ENCODE results near the gene PRKCZ.

PRKCZ gene

DNA sequence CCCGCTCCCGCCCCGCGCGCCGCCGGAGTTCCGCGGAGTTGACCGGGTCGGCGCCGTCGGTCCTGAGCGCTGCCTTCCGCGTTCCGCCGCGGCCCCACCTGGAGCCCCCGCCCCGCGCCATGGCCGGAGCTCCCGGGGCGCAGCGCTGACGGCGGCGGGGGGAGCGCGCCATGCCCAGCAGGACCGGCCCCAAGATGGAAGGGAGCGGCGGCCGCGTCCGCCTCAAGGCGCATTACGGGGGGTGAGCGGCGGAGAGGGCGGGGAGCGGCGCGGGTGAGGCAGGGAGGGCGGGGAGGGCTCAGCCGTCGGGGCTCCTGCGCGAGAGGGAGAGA, 216 bp downstream of the PRKCZ start:
- peaks cover 47% of the 10 kb centered on the region for H3K27me3 ChIP-seq (ENCODE audit: insufficient read depth, poor library complexity, severe bottlenecking)
- H3K4me3 ChIP-seq (replicated peaks; ENCODE audit: insufficient read depth, low read length): no peak overlapping the region
- no peak for DNase-seq (ENCODE audit: low read depth in 1 of 2, low spot score in 1 of 2)
- TF ChIP-seq GABPA (IDR thresholded peaks at IDR 0.05; ENCODE audit: low read depth) (no peak), POLR2AphosphoS5 (IDR thresholded peaks at IDR 0.05; ENCODE audit: low read depth) (no peak), SPI1 (IDR thresholded peaks at IDR 0.05; ENCODE audit: borderline replicate concordance, low read depth) (no peak)
- TF ChIP-seq, protein P1, sequence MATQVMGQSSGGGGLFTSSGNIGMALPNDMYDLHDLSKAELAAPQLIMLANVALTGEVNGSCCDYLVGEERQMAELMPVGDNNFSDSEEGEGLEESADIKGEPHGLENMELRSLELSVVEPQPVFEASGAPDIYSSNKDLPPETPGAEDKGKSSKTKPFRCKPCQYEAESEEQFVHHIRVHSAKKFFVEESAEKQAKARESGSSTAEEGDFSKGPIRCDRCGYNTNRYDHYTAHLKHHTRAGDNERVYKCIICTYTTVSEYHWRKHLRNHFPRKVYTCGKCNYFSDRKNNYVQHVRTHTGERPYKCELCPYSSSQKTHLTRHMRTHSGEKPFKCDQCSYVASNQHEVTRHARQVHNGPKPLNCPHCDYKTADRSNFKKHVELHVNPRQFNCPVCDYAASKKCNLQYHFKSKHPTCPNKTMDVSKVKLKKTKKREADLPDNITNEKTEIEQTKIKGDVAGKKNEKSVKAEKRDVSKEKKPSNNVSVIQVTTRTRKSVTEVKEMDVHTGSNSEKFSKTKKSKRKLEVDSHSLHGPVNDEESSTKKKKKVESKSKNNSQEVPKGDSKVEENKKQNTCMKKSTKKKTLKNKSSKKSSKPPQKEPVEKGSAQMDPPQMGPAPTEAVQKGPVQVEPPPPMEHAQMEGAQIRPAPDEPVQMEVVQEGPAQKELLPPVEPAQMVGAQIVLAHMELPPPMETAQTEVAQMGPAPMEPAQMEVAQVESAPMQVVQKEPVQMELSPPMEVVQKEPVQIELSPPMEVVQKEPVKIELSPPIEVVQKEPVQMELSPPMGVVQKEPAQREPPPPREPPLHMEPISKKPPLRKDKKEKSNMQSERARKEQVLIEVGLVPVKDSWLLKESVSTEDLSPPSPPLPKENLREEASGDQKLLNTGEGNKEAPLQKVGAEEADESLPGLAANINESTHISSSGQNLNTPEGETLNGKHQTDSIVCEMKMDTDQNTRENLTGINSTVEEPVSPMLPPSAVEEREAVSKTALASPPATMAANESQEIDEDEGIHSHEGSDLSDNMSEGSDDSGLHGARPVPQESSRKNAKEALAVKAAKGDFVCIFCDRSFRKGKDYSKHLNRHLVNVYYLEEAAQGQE (IDR thresholded peaks at IDR 0.05; ENCODE audit: insufficient replicate concordance, low read depth): no peak
- TF ChIP-seq, protein P2, sequence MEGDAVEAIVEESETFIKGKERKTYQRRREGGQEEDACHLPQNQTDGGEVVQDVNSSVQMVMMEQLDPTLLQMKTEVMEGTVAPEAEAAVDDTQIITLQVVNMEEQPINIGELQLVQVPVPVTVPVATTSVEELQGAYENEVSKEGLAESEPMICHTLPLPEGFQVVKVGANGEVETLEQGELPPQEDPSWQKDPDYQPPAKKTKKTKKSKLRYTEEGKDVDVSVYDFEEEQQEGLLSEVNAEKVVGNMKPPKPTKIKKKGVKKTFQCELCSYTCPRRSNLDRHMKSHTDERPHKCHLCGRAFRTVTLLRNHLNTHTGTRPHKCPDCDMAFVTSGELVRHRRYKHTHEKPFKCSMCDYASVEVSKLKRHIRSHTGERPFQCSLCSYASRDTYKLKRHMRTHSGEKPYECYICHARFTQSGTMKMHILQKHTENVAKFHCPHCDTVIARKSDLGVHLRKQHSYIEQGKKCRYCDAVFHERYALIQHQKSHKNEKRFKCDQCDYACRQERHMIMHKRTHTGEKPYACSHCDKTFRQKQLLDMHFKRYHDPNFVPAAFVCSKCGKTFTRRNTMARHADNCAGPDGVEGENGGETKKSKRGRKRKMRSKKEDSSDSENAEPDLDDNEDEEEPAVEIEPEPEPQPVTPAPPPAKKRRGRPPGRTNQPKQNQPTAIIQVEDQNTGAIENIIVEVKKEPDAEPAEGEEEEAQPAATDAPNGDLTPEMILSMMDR (IDR thresholded peaks at IDR 0.05; ENCODE audit: insufficient read depth, low read length): no peak
- H3K27ac ChIP-seq (replicated peaks): no peak overlapping the region

DNA sequence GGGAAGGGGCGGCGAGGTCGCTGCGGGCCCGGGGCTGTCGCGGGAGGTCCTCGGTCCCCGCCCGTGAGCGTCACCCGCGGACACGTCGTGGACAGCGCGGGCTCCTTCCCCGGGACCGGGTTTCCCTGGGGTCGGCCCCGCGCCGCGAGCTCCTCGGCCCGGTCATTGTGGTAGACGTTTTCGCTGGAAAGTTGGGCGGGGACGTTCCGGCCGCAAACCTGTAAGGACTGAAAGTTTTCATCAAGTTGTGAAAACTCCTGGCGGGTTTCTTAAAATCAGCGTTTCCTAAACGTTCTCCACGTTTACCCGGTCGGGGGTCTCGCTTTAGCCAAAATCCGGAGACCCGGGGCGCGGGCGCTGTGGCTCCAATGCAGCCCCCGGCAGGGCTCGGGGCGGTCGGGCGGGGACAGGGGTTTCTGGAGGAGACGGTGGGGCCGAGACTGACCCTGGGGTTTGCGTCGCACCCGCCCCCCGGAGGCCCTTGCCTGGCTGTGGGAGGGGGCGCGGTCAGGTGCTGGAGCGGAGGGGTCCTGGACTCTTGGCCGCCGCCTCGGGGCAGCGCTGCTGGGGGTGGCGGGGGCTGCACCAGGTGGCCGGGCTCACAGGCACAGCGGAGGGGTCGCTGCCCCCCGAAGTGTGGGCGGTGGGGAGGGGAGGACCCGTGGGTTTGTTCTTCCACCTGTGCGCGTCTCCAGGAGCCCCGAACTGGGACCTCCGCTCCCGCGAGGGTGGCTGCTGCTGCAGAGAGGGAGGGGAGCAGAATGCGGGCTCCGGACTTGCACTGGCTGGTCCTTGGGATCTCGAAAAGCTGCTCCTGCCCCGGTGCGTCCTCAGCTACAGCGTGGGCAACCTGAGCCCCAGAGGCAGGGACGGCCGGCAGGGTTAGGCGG, 827 bp downstream of the PRKCZ start:
- no peak for DNase-seq (ENCODE audit: low read depth in 1 of 2, low spot score in 1 of 2)
- Histone ChIP-seq H3K27ac (replicated peaks) (no peak overlapping the region), H3K4me3 (replicated peaks; ENCODE audit: insufficient read depth, low read length) (no peak overlapping the region), H3K27me3 (ENCODE audit: insufficient read depth, poor library complexity, severe bottlenecking) (peaks cover 47% of the 10 kb centered on the region)
- TF ChIP-seq GABPA (IDR thresholded peaks at IDR 0.05; ENCODE audit: low read depth): no peak
- TF ChIP-seq, protein P2 (IDR thresholded peaks at IDR 0.05; ENCODE audit: insufficient read depth, low read length): no peak
- TF ChIP-seq POLR2AphosphoS5 (IDR thresholded peaks at IDR 0.05; ENCODE audit: low read depth): no peak
- TF ChIP-seq, protein P1 (IDR thresholded peaks at IDR 0.05; ENCODE audit: insufficient replicate concordance, low read depth): no peak
- no peak for TF ChIP-seq SPI1 (IDR thresholded peaks at IDR 0.05; ENCODE audit: borderline replicate concordance, low read depth)

DNA sequence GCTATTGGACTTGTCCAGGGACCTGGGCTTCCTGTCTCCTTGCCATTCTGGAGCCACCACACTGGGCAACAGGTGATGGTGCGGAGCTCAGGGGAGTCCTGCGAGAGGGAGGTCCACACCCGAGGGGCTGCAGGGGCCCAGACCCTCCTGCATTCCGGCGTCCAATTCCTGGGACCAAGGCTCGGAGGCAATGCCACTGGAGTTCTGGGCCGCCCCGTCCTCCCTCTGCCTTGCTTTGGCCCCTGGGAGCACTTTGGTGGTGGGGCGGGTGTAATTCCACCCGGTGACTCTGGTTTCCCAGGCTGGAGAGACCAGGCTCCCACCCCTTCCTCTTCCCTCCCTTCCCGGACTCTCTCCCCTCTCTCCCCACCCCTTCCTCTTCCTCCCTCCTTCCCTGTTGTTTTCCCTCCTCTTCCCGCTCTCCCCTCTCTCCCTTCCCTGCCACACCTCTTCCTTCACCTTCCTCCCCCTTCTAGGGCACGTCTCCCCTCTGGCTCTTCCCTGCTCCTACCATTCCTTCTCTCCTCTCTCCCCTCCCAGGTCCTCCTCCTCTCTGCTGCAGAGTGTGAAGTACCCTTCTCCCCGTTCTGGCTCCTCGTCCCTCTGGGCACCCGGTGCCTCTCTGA, 2.0 kb downstream of the PRKCZ start:
- TF ChIP-seq, protein P2 (IDR thresholded peaks at IDR 0.05; ENCODE audit: insufficient read depth, low read length): no peak
- TF ChIP-seq, protein P1 (IDR thresholded peaks at IDR 0.05; ENCODE audit: insufficient replicate concordance, low read depth): no peak
- TF ChIP-seq GABPA (IDR thresholded peaks at IDR 0.05; ENCODE audit: low read depth) (no peak), SPI1 (IDR thresholded peaks at IDR 0.05; ENCODE audit: borderline replicate concordance, low read depth) (no peak), POLR2AphosphoS5 (IDR thresholded peaks at IDR 0.05; ENCODE audit: low read depth) (no peak)
- DNase-seq (ENCODE audit: low read depth in 1 of 2, low spot score in 1 of 2): no peak
- Histone ChIP-seq H3K4me3 (replicated peaks; ENCODE audit: insufficient read depth, low read length) (no peak overlapping the region), H3K27ac (replicated peaks) (no peak overlapping the region), H3K27me3 (ENCODE audit: insufficient read depth, poor library complexity, severe bottlenecking) (peaks cover 40% of the 10 kb centered on the region)

Measured in HL-60 (cell line).